ENCODE data around the gene SAFB. TPM values are rescaled to one million over a fixed set of nuclear protein-coding genes. Genes with fewer than 3 reads are reported as not detected.

The SAFB gene
- total and polyA plus RNA-seq, 5 donors from 2014 or later, result 36.9 to 204 (median 54.9) TPM

DNA sequence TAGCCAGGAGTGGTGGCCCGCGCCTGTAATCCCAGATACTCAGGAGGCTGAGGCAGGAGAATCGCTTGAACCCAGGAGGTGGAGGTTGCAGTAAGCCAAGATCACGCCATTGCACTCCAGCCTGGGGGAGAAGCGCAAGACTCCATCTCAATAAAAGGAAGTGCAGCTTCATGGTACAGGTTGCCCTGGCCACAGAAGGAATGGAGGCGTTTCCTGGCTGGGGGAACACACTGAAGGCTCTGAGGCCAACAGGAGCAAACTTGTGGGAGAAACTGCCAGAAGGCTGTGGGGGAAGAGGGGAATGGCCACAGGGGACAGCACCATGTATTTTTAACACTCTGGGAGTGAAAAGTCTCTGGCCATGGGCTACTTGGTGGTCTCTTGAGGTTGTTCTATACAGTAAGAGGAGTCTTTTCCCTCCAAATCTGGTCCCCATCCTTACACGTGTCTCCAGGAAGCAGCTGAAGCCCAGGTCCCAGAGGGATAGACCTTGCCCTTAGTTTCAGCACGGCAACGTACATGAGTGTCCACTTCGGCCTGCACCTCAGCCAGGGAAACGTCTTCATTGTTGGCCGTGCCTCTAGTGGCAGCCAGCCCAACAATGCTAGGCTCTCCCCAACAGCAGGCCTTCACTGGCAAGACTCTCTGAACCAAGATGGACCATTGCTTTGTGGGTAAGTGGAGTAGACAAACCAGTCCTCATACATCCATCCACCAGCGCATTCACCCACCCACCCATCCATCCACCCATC, 50.0 kb downstream of the SAFB start:
- Mint-ChIP-seq H3K27ac (peak overlapping the region in 2 of 3 donors; percentile 42 to 56), H3K9me3 (peaks cover 0 to 1% (median 0%) of the 10 kb centered on the region in 7 donors), H3K4me1 (no peaks in the 10 kb centered on the region), H3K4me3 (no peak overlapping the region), H3K27me3 (no peaks in the 10 kb centered on the region), H3K36me3 (peaks cover 11% of the 10 kb centered on the region)
- DNase-seq (no peak), ATAC-seq (ENCODE audit: low read depth in 2 of 2) (no peak)
- Histone ChIP-seq H3K27me3 (ENCODE audit: control insufficient read depth, insufficient read depth, low read length) (no peaks in the 10 kb centered on the region), H3K4me3 (ENCODE audit: low read depth, low read length) (no peak overlapping the region), H3K36me3 (ENCODE audit: control insufficient read depth, insufficient read depth, low read length) (peaks cover 22% of the 10 kb centered on the region), H3K9me3 (ENCODE audit: control insufficient read depth in 2 of 2, low read length in 2 of 2) (no peaks in the 10 kb centered on the region), H3K27ac (ENCODE audit: insufficient read depth, low read length, poor library complexity, severe bottlenecking) (no peak overlapping the region), H3K4me1 (ENCODE audit: control insufficient read depth, insufficient read depth, low read length, poor library complexity, severe bottlenecking) (no peaks in the 10 kb centered on the region)

DNA sequence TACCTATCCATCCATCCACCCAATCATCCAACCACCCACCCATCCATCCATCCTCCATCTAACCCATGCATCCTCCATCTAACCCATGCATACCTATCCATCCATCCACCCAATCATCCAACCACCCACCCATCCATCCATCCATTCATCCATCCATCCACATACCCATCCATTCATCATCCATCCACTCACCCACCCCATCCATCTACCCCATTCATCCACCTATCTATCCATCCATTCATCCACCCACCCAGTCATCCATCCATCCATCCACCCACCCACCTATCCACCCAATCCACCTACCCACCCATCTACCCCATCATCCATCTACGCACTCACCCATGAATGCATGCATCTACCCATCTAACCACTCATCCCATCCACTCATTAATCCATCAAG, 50.9 kb downstream of the SAFB start:
- no peak for ATAC-seq (ENCODE audit: low read depth in 2 of 2)
- H3K9me3 ChIP-seq (ENCODE audit: control insufficient read depth in 2 of 2, low read length in 2 of 2), result no peaks in the 10 kb centered on the region
- no peak overlapping the region for H3K27ac Mint-ChIP-seq

DNA sequence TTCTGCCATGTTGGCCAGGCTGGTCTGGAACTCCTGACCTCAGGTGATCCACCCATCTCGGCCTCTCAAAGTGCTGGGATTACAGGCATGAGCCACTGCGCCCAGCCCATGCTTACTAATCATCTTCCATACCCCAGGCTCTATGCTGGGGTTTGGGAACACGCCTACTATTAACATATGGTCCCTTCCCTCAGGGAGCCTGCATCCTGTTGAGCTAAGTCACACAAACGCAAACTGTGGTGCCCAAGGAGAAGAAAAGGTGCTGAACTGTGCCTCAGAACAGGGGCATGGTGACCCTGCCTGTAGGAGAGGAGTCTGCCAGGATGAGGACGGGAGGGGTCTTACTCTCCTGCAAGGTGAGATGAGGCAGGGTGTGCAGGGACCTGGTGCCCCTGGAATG, 51.8 kb downstream of the SAFB start:
- H3K4me3 Mint-ChIP-seq, result peak overlapping the region in 1 of 4 donors; percentile 36
- no peak overlapping the region for H3K27ac ChIP-seq (ENCODE audit: insufficient read depth, low read length, poor library complexity, severe bottlenecking)

More for the DNA sequence above, 50.9 kb downstream of the SAFB start:
- no peaks in the 10 kb centered on the region for H3K4me1 ChIP-seq (ENCODE audit: control insufficient read depth, insufficient read depth, low read length, poor library complexity, severe bottlenecking)
- no peaks in the 10 kb centered on the region for H3K27me3 ChIP-seq (ENCODE audit: control insufficient read depth, insufficient read depth, low read length)
- no peaks in the 10 kb centered on the region for H3K4me1 Mint-ChIP-seq
- peaks cover 17% of the 10 kb centered on the region for H3K36me3 ChIP-seq (ENCODE audit: control insufficient read depth, insufficient read depth, low read length)
- peaks cover 10% of the 10 kb centered on the region for H3K36me3 Mint-ChIP-seq
- H3K4me3 Mint-ChIP-seq, result no peak overlapping the region
- no peak for DNase-seq
- no peaks in the 10 kb centered on the region for H3K27me3 Mint-ChIP-seq
- H3K9me3 Mint-ChIP-seq, result peaks cover 0 to 1% (median 0%) of the 10 kb centered on the region in 7 donors
- H3K4me3 ChIP-seq (ENCODE audit: low read depth, low read length), result no peak overlapping the region
- no peak overlapping the region for H3K27ac ChIP-seq (ENCODE audit: insufficient read depth, low read length, poor library complexity, severe bottlenecking)

DNA sequence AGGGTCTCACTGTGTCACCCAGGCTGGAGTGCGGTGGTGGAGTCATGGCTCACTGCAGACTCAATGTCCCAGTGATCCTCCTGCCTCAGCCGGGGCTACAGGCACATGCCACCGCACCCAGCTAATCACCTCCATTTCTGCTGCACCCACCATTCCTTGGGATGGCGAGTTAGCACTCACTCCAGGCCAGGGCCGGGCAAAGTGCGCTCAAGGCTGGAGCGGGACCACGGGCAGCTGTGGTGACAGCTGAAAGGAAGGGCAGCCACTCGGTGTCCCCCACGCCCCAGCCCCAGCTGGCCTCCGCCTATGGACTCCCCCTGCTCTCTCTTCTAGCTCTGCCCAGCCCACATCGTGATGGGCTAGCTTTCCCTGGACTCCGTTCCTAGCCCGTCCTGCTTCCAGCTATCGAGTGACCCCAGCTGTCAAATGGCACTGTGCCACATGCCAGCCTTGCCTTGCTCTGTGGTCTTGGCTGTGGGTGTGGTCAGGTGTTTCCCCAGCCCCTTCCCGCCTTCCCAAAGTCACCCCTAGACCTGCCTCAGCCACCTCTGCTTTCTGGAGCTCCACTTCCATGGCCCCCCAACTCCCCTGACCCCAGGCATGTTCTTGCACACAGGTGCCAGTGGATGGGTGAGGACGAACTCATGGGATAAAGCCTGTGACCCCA, 53.4 kb downstream of the SAFB start:
- no peak for ATAC-seq (ENCODE audit: low read depth in 2 of 2)
- H3K27ac ChIP-seq (ENCODE audit: insufficient read depth, low read length, poor library complexity, severe bottlenecking), result no peak overlapping the region
- H3K9me3 Mint-ChIP-seq, result peaks cover 0 to 3% (median 0%) of the 10 kb centered on the region in 7 donors
- H3K4me1 Mint-ChIP-seq, result peaks cover 0 to 17% (median 11%) of the 10 kb centered on the region in 4 donors
- H3K9me3 ChIP-seq (ENCODE audit: control insufficient read depth in 2 of 2, low read length in 2 of 2), result no peaks in the 10 kb centered on the region
- H3K4me3 Mint-ChIP-seq, result no peak overlapping the region
- H3K4me3 ChIP-seq (ENCODE audit: low read depth, low read length), result no peak overlapping the region
- no peak overlapping the region for H3K27ac Mint-ChIP-seq
- peaks cover 6% of the 10 kb centered on the region for H3K36me3 ChIP-seq (ENCODE audit: control insufficient read depth, insufficient read depth, low read length)
- H3K27me3 ChIP-seq (ENCODE audit: control insufficient read depth, insufficient read depth, low read length), result no peaks in the 10 kb centered on the region
- peaks cover 5% of the 10 kb centered on the region for H3K27me3 Mint-ChIP-seq
- peaks cover 17% of the 10 kb centered on the region for H3K4me1 ChIP-seq (ENCODE audit: control insufficient read depth, insufficient read depth, low read length, poor library complexity, severe bottlenecking)
- no peak for DNase-seq
- no peaks in the 10 kb centered on the region for H3K36me3 Mint-ChIP-seq

More for the DNA sequence above, 51.8 kb downstream of the SAFB start:
- H3K27me3 ChIP-seq (ENCODE audit: control insufficient read depth, insufficient read depth, low read length), result no peaks in the 10 kb centered on the region
- H3K36me3 Mint-ChIP-seq, result peaks cover 1% of the 10 kb centered on the region
- peaks cover 0 to 9% (median 6%) of the 10 kb centered on the region in 4 donors for H3K4me1 Mint-ChIP-seq
- H3K9me3 ChIP-seq (ENCODE audit: control insufficient read depth in 2 of 2, low read length in 2 of 2), result no peaks in the 10 kb centered on the region
- no peaks in the 10 kb centered on the region for H3K27me3 Mint-ChIP-seq
- H3K4me3 ChIP-seq (ENCODE audit: low read depth, low read length), result no peak overlapping the region
- no peak for DNase-seq
- H3K9me3 Mint-ChIP-seq, result peaks cover 0 to 1% (median 0%) of the 10 kb centered on the region in 7 donors
- peaks cover 6% of the 10 kb centered on the region for H3K4me1 ChIP-seq (ENCODE audit: control insufficient read depth, insufficient read depth, low read length, poor library complexity, severe bottlenecking)
- ATAC-seq (ENCODE audit: low read depth in 2 of 2), result no peak
- no peak overlapping the region for H3K27ac Mint-ChIP-seq
- H3K36me3 ChIP-seq (ENCODE audit: control insufficient read depth, insufficient read depth, low read length), result peaks cover 7% of the 10 kb centered on the region

DNA sequence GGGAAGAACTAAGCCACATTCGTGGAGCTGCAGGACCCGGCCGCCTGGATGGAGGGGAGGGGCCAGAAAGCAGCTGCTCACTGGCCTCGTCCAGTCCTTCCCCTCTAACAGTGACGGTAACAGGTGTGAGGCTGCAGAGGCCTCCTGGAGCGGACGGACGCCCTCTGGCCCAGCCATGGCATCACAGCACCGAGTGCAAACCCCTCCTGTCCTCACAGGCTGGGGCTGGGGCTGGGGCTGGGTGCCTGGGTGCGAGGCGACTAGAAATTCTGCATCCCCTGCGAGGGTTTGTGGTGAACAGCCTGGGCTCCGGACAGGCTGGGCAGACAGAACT, 53.9 kb downstream of the SAFB start:
- Mint-ChIP-seq H3K9me3 (peaks cover 0 to 3% (median 0%) of the 10 kb centered on the region in 7 donors), H3K4me3 (no peak overlapping the region), H3K27ac (no peak overlapping the region), H3K4me1 (peaks cover 0 to 22% (median 14%) of the 10 kb centered on the region in 4 donors), H3K36me3 (no peaks in the 10 kb centered on the region), H3K27me3 (peaks cover 5% of the 10 kb centered on the region)
- ATAC-seq (ENCODE audit: low read depth in 2 of 2) (no peak), DNase-seq (no peak)
- peaks cover 18% of the 10 kb centered on the region for H3K4me1 ChIP-seq (ENCODE audit: control insufficient read depth, insufficient read depth, low read length, poor library complexity, severe bottlenecking)
- H3K4me3 ChIP-seq (ENCODE audit: low read depth, low read length), result no peak overlapping the region
- H3K27ac ChIP-seq (ENCODE audit: insufficient read depth, low read length, poor library complexity, severe bottlenecking), result no peak overlapping the region
- H3K27me3 ChIP-seq (ENCODE audit: control insufficient read depth, insufficient read depth, low read length), result no peaks in the 10 kb centered on the region
- no peaks in the 10 kb centered on the region for H3K9me3 ChIP-seq (ENCODE audit: control insufficient read depth in 2 of 2, low read length in 2 of 2)
- peaks cover 4% of the 10 kb centered on the region for H3K36me3 ChIP-seq (ENCODE audit: control insufficient read depth, insufficient read depth, low read length)

DNA sequence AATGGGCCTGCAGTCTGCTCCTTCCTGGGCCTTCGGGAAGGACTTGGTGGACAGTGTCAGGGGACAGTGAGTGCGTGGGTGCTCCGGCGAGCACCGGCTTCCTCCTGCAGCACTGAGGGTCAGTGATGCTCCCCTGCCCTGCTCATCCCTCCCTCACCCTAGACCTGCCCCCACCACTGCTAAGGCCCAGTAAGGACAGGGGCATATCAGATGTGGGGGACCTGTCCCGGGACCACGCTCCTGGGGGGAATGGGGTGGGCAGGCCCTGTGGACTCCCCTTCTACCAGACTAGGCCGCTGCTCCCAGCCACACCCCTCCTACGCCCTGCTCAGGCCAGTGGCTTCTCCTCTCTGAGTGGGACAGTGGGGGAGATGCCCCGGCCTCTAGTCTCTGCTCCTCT, 54.3 kb downstream of the SAFB start:
- Mint-ChIP-seq H3K4me3 (peak overlapping the region in 2 of 4 donors; percentile 26 to 38), H3K27ac (peak overlapping the region in 1 of 3 donors; percentile 46), H3K36me3 (no peaks in the 10 kb centered on the region), H3K4me1 (peaks cover 0 to 26% (median 16%) of the 10 kb centered on the region in 4 donors), H3K27me3 (peaks cover 5% of the 10 kb centered on the region), H3K9me3 (peaks cover 0 to 3% (median 0%) of the 10 kb centered on the region in 7 donors)
- H3K4me3 ChIP-seq (ENCODE audit: low read depth, low read length), result no peak overlapping the region
- H3K27ac ChIP-seq (ENCODE audit: insufficient read depth, low read length, poor library complexity, severe bottlenecking), result no peak overlapping the region
- H3K36me3 ChIP-seq (ENCODE audit: control insufficient read depth, insufficient read depth, low read length), result peaks cover under 1% of the 10 kb centered on the region
- ATAC-seq (ENCODE audit: low read depth in 2 of 2) (no peak), DNase-seq (no peak)
- no peaks in the 10 kb centered on the region for H3K27me3 ChIP-seq (ENCODE audit: control insufficient read depth, insufficient read depth, low read length)
- H3K4me1 ChIP-seq (ENCODE audit: control insufficient read depth, insufficient read depth, low read length, poor library complexity, severe bottlenecking), result peaks cover 18% of the 10 kb centered on the region
- H3K9me3 ChIP-seq (ENCODE audit: control insufficient read depth in 2 of 2, low read length in 2 of 2), result no peaks in the 10 kb centered on the region

DNA sequence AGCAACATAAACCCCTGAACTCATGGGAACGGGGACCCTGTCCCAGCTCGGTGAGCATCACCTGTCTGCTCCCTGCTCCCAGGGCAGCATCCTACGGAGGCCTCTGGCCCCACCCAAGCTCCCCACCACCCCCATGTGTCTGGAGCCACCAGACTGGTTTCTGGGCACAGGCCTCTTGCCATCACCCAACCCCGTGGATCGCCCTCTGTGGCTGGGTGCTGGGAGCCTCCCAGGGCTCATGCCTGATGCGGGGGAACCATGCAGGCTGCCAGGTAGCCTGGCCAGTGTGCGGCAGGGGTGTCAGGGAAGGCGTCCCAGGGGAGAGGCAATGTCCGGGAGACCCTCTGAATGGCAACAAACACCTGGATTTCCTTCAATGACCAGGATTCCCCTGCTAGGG, 54.7 kb downstream of the SAFB start:
- Histone ChIP-seq H3K27ac (ENCODE audit: insufficient read depth, low read length, poor library complexity, severe bottlenecking) (no peak overlapping the region), H3K4me3 (ENCODE audit: low read depth, low read length) (no peak overlapping the region), H3K36me3 (ENCODE audit: control insufficient read depth, insufficient read depth, low read length) (no peaks in the 10 kb centered on the region), H3K4me1 (ENCODE audit: control insufficient read depth, insufficient read depth, low read length, poor library complexity, severe bottlenecking) (peaks cover 18% of the 10 kb centered on the region), H3K27me3 (ENCODE audit: control insufficient read depth, insufficient read depth, low read length) (no peaks in the 10 kb centered on the region), H3K9me3 (ENCODE audit: control insufficient read depth in 2 of 2, low read length in 2 of 2) (no peaks in the 10 kb centered on the region)
- peaks cover 0 to 3% (median 0%) of the 10 kb centered on the region in 7 donors for H3K9me3 Mint-ChIP-seq
- H3K4me3 Mint-ChIP-seq, result peak overlapping the region in 3 of 4 donors; percentile 26 to 48 (median 38)
- H3K36me3 Mint-ChIP-seq, result no peaks in the 10 kb centered on the region
- ATAC-seq (ENCODE audit: low read depth in 2 of 2) (no peak), DNase-seq (no peak)
- peaks cover 0 to 29% (median 18%) of the 10 kb centered on the region in 4 donors for H3K4me1 Mint-ChIP-seq
- H3K27ac Mint-ChIP-seq, result peak overlapping the region in 1 of 3 donors; percentile 46
- peaks cover 5% of the 10 kb centered on the region for H3K27me3 Mint-ChIP-seq

Data from CD4-positive, CD25-positive, alpha-beta regulatory T cell (primary cell).